HG03280 (cell line): ENCODE results near the gene SORCS2.

Source experiments
- ATAC-seq: cut with Tn5 transposase; IDR thresholded peaks from one replicate; pipeline ENCODE4 v1.9.1; 2021; ENCODE audit warnings: mild to moderate bottlenecking, moderate library complexity; ENCODE audit not compliant: unreplicated experiment

SORCS2 gene

DNA sequence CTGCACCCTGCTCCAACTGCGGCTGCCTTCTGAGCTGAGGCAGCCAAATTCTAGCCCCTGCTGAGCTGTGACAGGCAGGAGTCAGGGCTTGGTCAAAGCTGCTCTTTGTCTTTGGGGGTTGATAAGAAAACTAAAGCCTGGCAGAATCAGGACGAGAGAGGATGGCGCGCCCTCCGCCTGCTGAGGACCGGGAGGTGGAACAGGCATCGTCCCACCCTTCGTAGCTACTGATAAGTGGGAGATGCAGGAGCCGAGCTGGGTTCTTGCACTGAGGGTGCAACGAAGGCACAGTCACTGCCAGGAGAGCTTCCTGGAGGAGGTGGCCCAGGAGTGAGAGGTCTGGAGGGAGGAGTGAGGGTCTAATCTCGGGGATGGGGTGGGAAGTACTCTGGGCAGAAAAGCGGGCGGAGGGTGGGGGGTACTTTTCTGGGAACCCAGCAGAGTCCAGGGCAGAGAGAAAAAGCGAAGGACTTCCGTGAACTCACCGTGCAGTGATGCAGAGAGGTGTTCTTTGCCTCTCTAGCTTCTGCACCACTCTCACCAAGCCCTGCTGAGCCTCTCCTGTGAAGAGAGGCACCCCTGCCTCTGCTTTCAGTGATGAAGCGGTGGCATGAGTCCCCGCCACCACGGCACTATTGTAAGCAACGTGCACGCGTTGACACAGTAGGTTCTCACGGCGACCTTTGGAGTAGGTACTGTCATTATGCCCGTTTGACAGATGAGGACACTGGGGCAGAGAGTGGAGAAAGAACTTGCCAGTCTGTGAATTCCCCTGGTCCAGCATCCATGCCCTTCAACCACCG, 107.8 kb downstream of the SORCS2 start:
- no peak for ATAC-seq

DNA sequence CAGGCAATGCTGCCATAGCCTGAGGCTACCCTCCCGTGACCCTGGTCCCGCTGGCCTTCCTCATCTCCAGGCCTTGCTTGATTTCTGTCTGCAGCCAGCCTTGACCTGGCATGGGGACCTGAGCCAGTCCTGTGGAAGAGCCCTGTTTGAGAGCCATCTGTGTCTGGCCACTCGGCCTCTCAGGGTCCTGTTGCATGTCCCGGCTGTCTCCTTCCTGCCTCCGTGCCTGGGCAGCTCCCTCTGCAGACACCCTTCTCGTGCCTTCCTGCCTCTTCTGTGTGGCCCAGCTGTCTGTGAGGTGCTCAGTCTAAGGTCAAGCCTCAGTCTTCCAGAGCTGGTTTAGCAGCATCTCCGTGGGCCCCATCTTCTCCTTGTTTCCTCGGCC, 108.4 kb downstream of the SORCS2 start:
- no peak for ATAC-seq

DNA sequence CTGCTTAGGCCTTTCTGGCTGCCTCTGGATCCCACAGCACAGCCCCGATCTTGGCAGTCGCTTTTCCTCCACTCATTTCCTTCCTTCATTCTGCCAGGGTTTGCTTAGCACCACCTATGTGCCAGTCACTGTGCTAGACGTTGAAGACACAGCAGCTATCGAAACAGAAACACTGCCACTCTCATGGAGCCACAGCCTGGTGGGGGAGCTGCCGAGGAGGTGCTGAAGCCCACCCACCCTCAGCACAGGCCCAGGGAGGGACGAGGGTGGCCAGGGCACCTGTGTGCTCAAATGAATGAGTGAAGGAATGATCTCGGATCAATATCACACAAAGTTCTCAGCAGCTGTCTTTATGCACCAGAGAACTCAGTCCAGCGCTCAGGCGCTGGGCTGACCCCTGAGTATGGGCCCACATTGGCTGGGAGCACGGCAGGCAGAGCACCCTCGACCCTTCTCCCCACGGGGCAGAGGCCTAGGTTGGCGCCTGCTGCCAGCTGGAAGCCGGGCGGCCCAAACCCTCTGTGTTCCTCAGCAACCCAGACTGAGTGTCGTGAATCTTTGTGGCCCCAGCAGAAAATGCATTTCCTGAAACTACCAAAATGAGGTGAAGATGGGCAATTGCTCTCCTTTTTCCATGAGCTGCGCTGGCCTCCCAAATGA, 108.9 kb downstream of the SORCS2 start:
- ATAC-seq = no peak

DNA sequence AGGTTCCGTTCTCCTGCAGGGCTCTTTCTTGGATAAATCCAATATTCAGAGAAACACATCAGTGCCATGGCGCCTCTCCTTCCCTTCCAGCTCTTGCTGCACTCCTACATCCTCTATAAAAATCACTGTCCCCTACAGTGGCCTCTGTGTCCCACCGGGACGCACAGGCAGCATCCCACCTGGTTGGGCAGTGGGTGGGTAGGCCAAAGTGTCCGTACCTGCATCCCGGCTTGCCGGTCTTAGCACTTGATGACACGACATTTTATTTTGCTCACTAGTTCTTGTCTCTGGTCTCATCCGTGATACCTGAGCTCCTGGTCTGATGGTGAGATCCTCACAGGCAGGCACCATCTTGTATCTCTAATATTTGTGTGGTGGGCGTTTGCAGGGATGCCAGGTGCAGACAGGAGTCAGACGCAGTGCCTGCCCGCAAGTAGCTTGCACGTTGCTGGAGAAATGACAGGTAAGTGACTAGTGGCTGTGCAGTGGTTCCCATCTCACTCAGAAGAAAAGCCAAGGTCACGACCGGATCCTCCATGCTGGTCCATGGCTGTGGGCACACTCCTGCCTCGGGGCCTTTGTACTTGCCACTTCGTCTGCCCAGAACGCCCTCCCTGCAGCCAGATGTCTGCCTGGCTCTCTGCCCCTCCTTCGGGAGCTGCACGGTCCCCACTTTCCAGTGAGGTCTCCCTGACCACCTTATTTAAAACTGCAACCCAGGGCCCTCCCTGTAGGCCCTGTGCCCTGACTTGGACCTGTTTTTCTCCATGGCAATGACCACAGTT, 109.7 kb downstream of the SORCS2 start:
- no peak for ATAC-seq

DNA sequence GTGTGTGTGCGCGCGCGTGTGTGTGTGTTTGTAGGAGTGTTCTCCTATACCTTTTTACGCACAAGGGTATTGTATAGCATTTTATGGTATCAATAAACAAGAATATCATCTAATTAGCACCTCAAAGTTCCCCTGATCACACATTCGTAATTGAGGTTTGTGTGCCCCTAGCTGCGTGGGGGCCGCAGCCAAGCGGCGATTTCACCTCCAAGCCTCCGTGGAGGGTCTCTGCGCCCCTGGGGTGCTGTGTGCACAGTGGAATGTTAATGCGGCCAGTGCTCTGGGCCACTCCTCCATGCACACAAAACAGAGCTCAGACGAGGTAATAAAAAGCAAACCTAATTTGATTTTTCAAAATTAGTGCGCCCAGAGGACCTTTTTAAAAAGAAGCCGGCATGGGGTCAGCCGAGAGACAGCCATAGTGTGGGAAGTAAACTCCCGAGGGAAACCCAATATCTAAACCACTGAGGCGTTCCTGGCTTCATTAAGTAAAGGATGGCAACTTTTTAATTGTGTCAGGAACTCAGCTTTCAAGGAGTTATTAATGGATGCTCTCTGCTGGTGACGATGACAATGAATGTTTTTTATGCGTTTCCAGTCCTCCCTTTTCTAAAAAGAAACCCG, 110.6 kb downstream of the SORCS2 start:
- no peak for ATAC-seq

DNA sequence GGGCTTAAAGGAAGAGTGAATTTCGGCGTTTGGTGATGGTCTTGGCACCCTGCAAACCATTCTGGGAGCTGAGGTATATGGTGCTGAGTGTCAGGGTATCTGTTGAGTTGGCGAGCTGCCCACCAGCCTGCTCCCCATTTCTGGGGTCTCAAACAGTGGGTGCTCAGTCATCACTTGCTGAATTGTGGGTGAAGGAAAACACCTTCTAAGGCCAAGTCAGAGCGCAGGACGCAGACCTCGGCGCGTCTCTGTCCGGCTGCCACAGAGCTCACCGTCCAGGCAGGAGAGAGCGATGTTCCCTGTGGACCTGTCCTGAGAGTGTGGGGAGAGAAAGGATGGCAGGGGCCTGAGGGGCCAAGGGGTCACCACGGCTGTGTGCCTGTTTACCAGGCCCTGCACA, 111.2 kb downstream of the SORCS2 start:
- no peak for ATAC-seq

DNA sequence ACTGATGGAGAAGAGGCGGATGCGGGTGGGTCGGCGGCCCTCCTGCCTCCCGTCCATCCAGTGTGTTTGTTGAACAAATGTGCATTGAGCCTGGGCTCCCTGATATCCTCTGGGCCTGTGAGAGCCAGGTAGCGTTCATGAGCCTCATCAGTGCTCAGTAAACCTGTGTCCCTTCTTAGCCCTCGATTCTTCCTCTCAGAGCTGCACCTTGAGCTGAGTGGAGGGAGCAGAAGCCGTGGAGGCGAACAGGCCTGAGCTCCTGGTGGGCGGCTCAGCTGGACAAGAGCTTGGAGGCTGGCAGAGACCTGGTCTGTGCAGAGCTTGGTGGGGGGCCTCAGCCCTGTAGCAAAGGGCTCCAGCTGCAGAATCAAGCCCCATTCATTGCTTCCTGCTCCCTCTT, 112.1 kb downstream of the SORCS2 start:
- no peak for ATAC-seq

DNA sequence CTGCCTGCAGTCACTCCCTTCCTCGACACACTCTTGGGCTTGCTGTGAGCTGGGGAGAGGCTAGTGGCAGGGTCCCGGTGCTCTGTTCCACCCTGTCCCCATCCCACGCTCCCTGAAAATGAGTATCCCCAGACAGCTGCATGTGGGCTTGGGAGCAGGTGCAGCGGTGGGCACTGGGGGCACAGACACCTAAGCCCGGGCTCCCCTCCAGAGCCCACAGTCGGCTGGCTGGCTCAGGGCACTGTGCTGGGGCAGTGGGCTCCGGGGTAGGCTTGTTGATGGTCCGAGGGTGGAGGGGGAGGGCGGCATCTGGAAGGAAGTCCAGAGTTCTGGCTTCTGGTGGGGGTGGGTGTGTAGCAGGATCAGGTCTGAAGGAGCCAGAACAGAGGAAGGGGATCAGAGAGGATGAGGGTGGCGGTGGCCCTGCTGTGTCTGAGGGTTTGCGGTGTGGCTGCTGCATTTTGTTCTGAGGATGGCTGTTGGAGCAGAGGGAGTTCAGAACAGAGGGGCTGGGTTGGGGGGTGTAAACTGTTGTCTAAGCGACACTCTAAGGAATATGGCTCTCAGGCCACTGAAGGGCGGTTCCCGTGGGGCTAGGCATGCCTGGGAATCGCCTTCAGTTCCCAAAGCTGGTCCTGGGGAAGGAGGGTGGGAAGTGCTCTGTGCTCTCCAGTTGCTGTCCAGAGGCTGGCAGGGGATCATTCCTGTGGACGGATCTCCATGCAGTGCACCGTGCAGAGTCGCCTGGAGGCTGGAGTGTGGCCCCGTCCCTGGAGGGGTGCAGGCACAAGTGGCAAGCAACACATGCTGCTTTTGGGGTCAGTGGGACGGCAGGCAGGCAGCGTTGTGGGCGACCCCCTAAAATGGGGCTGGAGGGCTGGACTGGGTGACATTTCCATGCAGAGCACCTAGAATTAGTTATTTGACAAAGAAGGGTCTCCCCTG, 114.0 kb downstream of the SORCS2 start:
- ATAC-seq = no peak

DNA sequence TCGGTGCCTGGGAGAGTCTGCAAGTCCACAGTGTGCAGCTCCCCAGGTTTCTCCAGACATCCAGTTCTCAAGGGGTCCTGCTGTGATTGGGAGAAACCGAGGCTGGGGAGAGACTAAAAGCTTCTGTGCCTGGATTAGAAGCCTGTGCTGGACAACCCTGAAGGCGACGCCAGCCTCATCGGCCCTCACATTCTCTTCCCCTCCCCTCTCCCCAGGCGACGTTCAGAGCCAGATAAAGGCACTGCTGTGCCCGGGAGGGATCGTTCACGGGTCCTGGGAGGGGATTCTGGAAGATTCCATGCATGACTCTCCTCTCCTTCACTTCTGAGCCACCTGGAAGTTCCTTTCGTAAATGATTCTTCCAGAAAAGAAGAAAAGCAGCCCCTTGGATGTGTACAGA, 114.6 kb downstream of the SORCS2 start:
- ATAC-seq = no peak

DNA sequence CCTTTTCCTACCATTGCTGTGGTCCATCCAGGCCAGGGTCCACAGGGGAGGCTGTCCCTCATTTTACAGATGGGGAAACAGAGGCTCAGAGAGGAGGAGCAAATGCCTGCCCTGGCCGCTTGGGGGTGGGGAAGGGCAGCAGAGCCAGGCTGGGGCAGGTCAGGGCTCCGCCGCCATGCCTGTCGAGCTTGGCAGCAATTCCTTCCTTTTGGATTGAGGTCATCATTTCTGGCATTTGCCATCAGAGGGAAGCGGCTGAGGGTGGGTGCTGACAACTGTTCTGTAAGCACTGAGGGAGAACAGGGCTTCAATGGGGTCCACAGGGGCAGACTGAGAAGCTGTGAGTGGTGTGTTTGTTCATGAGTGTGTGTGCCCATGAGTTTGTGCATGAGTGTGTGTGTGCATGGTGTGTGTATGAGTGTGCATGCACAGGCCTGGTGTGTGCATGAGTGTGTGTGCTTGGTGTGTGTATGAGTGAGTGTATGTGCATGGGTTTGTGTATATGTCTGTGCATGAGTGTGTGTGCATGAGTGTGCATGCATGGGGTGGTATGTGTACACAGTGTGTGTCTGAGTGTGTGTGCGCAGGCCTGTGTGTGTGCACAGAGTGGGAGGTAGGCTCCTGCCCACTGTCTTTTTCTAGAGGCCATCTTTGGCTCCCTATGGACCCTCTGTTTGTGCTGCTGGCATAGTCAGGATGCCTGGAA, 115.2 kb downstream of the SORCS2 start:
- ATAC-seq = no peak

DNA sequence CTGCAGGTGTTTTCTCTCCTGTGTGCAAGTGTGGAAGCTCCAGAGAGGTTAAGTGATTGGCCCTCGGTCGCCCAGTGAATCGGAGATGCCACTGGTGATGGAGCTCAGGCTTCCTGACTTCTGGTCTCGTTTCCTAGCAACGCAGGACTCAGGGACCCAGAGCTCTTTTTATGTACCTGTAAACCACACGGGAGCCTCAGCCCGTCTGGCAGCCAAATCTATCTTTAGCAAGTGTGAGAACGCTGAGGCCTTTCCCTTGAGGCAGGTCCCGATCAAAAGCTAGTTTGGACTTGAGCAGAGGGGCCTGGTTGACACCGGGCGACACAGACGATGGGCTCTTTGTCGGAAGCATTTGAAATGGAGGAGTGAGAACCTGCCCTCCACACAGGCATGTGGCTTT, 116.8 kb downstream of the SORCS2 start:
- no peak for ATAC-seq

DNA sequence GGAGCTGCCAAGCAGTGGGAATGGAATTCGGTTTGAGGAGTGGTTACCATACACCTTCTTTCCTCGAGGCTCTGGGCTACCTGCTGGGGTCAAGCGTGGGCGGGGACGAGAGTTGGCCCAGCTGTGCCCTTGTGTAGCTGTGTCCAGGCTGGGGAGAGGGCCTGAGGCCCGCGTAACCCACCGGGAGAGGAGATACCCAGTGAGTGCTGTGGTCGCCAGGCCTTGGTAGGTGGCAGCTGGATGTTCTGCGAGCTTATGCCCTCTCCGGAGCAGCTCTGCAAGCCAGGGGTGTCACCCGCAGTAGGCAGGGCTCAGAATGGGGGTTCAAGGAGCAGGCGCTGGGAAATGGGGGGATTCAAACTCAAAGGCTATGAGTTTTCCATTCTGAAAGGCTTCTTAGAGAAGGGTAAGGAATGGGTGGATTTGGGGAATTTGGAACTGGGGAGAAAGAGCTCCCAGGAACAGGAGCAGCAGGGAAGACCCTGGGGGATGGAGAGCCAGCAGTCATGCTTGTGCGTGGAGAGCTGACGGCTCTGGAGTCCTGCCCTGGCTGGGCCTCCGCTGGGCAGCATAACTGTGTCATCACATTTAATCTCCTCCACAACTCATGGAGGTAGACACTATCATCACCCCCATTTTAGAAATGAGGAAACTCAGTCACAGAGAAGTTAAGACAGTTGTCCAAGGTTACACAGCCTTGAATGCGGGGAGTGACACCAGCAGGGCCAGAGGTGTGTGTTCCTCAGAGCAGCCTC, 117.5 kb downstream of the SORCS2 start:
- no peak for ATAC-seq

DNA sequence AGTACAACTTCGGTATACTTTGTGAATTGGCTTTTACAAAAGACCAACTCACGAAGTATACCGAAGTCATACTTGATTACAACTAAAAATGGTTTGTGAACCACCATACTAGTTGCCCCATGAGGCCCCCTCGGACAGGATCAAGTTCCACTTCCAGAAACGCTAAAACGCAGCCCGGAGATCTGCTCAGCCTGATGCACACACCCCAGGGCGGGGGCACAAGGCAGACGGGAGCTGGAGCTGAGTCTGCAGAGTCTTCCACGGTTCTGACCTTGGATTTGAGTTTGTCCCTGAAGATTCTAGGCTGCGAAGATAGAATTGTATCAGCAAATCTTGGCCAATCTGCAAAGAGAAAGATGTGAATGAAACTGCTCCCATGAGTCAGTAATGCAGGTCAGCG, 118.1 kb downstream of the SORCS2 start:
- no peak for ATAC-seq

DNA sequence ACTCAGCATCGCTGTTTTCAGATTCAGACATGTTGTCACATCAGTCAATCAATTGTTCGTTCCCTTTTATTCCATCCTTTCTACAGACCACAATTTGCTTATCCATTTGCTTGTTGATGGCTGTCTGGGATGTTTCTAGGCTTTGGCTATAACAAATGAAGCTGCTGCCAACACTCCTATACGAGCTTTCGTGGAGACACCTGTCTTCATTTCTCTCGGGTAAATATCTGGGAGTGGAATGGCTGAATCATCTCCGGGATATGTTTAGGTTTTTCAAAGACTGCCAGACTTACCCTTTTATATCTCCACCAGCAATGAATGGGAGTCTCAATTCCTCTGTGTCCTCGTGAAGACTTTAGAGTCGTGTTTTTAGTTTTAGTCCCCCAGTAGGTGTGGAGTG, 118.9 kb downstream of the SORCS2 start:
- no peak for ATAC-seq

DNA sequence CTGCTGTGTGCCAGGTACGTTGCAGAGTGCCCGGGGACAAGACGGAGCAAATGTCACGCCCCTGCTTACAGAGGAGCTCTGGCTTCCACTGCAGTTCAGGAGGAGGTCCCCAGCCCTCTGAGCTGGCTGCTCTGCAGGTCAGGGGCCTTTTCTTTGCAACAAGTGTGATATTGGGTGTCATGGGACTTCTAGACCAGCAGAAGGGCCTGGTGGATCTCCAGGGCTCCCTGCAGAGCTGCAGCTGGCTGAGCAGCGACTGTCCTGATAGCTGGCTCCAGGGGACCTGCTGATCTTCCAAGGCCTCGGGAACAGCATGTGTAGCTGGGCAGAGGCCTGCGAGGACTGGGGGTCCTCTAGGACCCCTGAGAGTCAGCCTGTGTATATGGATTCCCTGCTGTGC, 120.4 kb downstream of the SORCS2 start:
- no peak for ATAC-seq

DNA sequence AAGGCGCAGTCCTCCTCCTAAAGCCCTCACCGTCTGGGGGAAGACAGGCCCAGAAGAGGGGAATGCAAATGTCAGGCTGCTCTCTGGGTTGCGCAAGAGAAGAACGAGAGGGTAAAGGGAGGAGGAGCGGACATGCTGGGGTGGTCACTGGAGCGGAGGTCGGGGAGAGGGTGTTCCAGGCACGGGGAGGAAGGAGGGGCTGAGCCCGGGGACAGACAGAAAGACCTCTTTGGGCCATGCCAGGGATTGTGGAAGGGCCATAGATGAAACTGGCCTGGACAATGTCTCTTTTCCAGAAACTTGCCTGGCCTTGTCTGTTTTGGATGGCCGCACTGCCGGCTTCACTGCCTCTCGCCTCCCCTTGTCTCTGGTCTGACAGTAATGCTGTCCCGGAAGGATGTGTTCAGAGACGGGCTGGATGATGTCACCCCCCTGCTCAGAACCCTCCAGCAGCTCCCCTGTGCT, 121.0 kb downstream of the SORCS2 start:
- ATAC-seq = no peak

DNA sequence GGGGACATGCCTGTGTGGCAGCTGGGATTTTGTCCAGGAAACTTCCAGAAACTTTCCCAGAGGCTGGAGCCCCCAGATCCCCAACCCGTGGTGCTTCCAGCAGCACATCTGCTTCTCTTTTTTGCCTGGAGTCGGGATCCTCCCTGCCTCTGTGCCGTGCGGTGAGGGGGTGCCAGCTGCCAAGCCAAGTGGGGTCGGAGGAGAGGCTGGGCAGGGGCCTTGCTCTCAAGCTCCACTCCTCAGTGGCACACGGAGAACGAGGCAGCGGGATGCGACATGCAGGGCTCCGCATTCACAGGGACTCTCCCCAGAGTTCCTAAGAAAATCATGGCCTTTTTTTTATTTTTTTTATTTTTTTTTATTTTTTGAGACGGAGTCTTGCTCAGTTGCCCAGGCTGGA, 121.7 kb downstream of the SORCS2 start:
- ATAC-seq = no peak

DNA sequence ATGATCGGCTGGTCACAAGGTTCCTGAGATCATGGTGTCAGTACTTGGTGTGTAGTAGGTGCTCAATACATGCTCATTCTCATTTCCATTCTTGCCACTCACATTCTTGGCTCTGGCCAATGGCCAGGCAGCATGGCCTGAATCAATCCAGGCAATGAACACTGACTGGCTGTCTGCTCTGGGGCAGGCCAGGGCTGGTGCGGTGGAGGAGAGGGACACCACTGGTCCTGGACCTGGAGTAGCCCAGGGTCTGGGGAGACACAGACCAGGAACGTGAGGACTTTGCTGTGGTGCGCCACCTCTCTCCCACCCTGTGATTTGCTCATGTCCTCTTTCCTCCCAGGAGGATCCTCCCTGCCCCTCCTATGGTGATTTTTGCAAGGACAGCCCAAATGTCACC, 122.9 kb downstream of the SORCS2 start:
- no peak for ATAC-seq

DNA sequence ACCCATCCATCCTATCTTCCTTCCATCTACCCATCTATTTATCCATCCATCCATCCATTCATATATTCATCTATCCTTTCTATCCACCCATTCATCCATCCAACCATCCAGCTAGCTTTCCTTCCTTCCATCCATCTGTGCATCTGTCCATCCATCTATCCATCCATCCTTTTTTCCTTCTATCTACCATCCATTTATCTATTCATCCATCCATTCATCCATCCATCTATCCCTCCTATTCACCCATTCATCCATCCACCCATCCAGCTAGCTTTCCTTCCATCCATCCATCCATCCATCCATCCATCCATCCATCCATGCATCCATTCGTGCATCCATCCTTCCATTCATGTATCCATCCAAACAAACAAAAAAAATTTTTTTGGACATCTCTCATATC, 123.6 kb downstream of the SORCS2 start:
- ATAC-seq = no peak
